LNCAP (cell line): ENCODE measurements around the gene FLACC1.

Experiments
- TF ChIP-seq, protein P1 (sequence below): fragments of 450-650 bp; IDR thresholded peaks from 2 replicates; pipeline ENCODE4 v1.5.1; 2017; ENCODE audit warnings: mild to moderate bottlenecking

Gene FLACC1

DNA sequence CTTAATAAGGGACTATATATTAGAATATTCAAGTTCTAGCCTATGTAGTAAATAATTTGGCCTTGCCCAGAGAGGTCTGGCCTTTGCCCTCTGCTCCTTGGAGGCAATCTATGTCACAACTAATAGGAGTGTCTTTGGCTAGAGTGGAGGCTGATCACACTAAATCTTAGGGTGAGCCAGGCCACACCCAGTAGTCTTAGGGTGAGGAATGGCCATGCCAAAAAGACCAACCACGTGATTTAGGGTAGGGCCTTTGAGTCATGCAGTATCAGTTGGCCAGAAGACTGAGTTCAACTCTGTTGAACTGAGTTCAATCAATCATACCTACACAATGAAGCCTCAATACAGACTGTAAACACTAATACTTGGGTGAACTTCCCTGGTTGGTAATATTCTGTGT lies 26.0 kb upstream of the FLACC1 start:
- TF ChIP-seq, protein P1, sequence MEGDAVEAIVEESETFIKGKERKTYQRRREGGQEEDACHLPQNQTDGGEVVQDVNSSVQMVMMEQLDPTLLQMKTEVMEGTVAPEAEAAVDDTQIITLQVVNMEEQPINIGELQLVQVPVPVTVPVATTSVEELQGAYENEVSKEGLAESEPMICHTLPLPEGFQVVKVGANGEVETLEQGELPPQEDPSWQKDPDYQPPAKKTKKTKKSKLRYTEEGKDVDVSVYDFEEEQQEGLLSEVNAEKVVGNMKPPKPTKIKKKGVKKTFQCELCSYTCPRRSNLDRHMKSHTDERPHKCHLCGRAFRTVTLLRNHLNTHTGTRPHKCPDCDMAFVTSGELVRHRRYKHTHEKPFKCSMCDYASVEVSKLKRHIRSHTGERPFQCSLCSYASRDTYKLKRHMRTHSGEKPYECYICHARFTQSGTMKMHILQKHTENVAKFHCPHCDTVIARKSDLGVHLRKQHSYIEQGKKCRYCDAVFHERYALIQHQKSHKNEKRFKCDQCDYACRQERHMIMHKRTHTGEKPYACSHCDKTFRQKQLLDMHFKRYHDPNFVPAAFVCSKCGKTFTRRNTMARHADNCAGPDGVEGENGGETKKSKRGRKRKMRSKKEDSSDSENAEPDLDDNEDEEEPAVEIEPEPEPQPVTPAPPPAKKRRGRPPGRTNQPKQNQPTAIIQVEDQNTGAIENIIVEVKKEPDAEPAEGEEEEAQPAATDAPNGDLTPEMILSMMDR, result no peak

DNA sequence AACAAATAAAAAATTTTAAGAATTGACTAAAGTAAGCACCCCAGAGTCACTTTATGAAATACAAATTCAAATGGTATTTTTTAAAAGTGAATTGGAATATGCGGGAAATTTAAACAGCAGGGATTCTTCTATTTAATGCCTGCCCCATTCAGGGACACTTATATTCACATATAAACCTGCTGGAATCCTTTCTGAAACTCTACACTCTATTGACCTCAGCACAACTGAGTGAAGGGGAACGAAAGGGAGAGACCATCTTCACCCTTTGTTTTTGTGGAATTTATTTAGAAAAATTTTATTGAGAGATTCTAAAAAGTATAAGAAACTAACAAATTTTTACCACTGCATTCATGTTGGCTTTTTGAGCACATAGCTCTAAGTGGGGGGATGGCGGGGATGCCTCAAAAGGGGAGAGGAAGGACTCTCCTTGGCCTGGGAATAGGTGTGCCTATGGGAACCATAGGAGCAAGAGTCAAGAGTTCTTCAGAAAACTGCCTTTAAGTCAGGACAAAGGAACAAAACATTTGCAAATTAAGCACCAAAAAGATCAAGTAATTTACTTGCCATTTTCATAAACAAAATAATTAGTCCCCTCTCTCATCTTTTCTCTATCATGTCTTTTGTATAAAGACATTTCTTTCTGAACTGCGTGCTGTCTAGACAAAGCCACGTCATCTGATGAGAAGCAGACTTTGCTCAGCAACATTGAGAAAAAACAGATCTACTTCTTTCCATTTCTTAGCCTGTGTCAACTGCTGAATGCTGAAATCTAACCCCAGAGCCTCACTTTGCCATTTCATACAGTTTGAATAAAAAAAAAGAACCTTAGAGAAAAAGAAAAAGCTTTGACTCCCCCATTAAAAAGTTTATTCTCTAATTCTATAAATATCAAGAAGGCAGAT lies 21.6 kb upstream of the FLACC1 start:
- TF ChIP-seq, protein P1, result no peak

DNA sequence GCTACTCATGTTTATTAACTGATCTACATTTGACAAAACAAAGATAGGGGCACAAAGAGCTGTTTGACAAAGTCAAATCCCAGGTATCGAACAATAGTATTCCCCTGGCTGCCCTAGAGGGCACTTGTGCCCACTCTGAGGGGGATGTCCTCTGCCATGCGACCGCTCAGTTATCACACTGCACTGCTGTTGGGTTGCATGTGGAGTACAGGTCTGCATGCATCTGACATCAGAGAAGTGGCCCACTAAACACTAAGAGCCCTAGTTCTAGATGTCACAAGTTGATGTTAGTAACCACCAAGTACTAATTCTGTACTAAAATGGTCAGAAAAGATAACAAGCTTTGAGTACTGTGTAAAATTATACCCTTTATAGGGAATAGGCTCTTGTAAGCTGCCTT lies 20.1 kb upstream of the FLACC1 start:
- TF ChIP-seq, protein P1, result no peak

DNA sequence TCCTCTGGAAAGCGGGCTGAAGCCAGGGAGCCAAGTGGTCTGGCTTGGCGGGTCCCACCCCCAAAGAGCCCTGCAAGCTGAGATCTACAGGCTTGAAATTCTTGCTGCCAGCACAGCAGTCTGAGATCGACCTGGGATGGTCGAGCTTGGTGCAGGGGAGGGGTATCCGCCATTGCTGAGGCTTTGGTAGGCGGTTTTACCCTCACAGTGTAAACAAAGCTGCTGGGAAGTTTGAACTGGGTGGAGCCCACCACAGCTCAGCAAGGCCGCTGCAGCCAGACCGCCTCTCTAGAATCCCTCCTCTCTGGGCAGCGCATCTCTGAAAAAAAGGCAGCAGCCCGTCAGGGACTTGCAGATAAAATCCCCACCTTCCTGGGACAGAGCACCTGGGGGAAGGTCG lies 12.6 kb upstream of the FLACC1 start:
- TF ChIP-seq, protein P1, result no peak

DNA sequence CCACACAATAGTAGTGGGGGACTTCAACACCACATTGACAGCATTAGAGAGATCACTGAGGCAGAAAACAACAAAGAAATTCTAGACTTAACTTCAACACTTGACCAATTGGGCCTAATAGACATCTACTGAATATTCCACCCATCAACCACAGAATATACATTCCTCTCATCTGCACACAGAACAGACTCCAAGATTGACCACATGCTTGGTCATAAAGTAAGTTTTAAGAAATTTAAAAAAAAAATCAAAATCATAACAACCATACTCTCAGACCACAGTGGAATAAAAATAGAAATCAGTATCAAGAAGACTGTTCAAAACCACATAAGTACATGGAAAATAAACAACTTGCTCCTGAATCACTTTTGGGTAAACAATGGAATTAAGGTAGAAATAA lies 9.0 kb upstream of the FLACC1 start:
- TF ChIP-seq, protein P1, result no peak

DNA sequence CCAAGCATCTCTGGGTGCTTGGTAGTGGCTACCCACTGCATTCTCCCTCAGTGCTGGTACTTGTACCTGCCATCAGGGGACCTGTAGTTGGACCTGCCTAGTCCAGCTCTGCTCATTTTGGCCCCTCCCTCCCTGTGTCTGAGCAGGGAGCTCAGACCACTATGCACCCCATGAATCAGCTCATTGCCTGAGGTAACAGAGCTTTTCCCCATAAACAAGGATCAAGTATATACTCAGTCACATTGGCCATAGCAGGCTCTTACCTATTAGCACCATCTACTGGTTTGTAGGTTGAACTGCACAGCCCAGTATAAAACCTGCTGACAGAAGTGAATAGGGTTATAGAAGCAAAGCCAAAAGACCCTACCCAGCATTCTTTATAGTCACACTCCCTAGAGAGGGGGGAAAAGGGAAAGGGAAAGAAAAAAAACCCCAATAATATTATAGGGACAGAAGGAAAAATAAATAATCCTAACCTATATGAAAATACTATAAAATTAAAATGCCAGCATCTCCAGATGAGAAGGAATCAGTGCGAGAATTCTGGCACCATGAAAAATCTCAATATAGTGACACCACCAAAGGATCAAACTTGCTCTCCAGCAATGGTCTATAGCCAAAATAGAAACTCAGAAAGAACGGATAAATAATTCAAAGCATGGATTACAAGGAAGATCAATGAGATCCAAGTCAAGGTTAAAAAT lies 6.9 kb upstream of the FLACC1 start:
- TF ChIP-seq, protein P1, result peak; percentile 81

DNA sequence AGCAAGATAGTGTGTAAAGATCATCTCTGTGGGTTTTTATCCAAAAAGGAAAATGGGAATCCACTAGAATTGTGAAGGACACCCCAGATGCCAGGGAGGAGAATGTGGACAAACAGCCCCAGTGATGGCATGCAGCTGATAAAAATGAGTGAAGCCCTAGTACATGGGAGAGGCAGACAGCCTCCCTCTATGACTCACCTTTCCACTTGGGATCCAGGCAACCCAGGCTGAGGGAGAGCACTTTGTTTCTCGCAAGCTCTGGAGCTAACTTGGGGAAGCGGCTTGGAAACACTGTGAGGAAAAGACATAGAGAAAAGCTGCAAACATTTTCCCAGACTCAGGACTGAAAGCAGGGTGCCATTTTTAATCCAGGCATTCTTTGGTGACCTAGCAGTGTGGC lies 5.3 kb upstream of the FLACC1 start:
- TF ChIP-seq, protein P1, result no peak
